H1 (cell line): ENCODE data around the gene NUP210. TPM values are rescaled to one million over a fixed set of nuclear protein-coding genes. Genes with fewer than 3 reads are reported as not detected.
A peak's percentile ranks its signal among the peaks of the same experiment; 100 is the strongest.

Experiments
- ATF2 ChIP-seq: IDR thresholded peaks from 2 replicates; pipeline ENCODE4 v1.6.1; 2012; ENCODE audit warnings: low read length, inconsistent platforms
- ATF3 ChIP-seq: IDR thresholded peaks from 2 replicates; pipeline ENCODE4 v1.6.1; 2011; ENCODE audit warnings: low read depth, mild to moderate bottlenecking, low read length; ENCODE audit not compliant: insufficient read depth
- CHD1 ChIP-seq: IDR thresholded peaks from 2 replicates; pipeline ENCODE4 v1.6.1; 2012; ENCODE audit warnings: low read depth, low read length, improper control_type of control experiment
- CHD2 ChIP-seq: IDR thresholded peaks from 2 replicates; pipeline ENCODE4 v1.6.1; 2012; ENCODE audit warnings: low read length, improper control_type of control experiment
- FOSL1 ChIP-seq: IDR thresholded peaks from 2 replicates; pipeline ENCODE4 v1.6.1; 2011; ENCODE audit warnings: mild to moderate bottlenecking, low read depth, low read length, moderate library complexity; ENCODE audit not compliant: insufficient read depth
- GABPA ChIP-seq: IDR thresholded peaks from 2 replicates; pipeline ENCODE4 v1.6.1; 2011; ENCODE audit warnings: mild to moderate bottlenecking, low read length, moderate library complexity, borderline replicate concordance; ENCODE audit not compliant: insufficient read depth
- JUND ChIP-seq: IDR thresholded peaks from 2 replicates; pipeline ENCODE4 v1.6.1; 2011; ENCODE audit warnings: mild to moderate bottlenecking, improper control_type of control experiment, low read length
- TAF1 ChIP-seq: IDR thresholded peaks from 2 replicates; pipeline ENCODE4 v1.6.1; 2011; ENCODE audit warnings: mild to moderate bottlenecking, low read depth, low read length
- TAF7 ChIP-seq: optimal IDR thresholded peaks from 2 replicates; pipeline ENCODE3; 2011; ENCODE audit warnings: low read depth, mild to moderate bottlenecking, inconsistent platforms, low read length, moderate library complexity, borderline replicate concordance
- YY1 ChIP-seq: IDR thresholded peaks from 2 replicates; pipeline ENCODE4 v1.6.1; 2011; ENCODE audit warnings: low read depth, mild to moderate bottlenecking, low read length
- polyA plus RNA-seq, 7 experiments: library from polyadenylated mRNA; depleted of rRNA in 3 of 7; stranded (reverse) in 5 of 7; unstranded in 2 of 7; fragments of >200 nt in 5 of 7; fragments of 200-250 nt in 2 of 7; gene quantifications; 1 replicate in 5 of 7; 2 replicates in 1 of 7; 4 replicates in 1 of 7; pipeline versions ENCODE4 v1.2.1 to v1.2.3, GENCODE V29; 2011 to 2013; ENCODE audit warnings: missing spikeins in 2 of 7, mixed read lengths in 2 of 7
- total RNA-seq: library from RNA; stranded (reverse); fragmentation: NEBNext Ultra II Directional; extraction: Animal tissue kit (Norgen Biotek cat#: 25700); gene quantifications from 2 replicates; pipeline ENCODE4 v1.2.1, GENCODE V29; 2021
- TF ChIP-seq, protein P1 (sequence below): IDR thresholded peaks from 2 replicates; pipeline ENCODE4 v1.6.1; 2012; ENCODE audit warnings: inconsistent platforms

The NUP210 gene
- total and polyA plus RNA-seq, 2 of the 8 experiments (the other 6 are each of a cell fraction or from before 2014, with no cell fraction given): 51.0 to 53.7 TPM

DNA sequence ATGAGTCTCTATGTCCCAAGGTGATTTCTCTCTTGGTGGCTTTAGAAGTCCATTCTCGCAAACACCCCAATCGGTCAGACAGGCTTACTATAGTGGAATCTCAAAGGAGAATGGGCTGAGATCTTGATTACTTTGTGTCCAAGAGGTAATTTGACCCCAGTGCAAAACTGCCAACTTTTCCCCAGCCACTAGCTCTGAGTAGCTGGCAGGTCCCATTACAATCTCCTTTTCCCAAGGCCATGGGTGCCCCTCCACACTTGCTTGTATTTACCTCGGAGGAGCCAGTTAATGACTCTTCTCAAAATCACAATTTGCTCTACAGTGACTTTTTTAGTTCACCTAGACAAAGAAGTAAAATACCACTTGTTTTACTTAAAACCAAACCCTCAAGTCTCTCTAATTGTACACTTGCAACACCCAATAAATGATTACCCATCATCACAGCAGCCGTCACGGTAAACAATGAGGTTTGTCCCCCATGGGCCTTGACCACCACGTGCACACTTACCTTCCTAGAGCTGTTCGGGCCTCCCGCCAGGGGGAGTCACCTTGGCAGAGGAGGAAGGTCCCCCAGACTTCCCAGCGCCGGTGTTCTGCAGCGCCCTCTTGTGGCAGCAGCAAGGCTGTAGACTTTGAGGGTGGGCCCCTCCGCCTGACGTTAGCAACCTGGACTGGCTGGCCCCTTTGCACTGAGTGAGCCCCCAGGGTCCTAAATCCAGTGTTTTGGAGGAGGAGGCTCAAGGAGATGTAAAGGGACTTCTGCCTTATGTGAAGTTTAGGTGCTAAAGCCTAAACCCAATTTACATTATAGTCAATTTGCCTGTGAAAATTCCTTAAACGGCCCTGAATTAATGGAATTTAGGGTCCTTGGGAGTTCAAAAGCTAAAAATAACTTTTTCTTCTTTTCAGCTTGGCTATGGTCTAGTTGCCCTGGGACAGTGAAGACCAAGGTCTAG lies 41.3 kb upstream of the NUP210 start (continued):
- TF ChIP-seq, protein P1, sequence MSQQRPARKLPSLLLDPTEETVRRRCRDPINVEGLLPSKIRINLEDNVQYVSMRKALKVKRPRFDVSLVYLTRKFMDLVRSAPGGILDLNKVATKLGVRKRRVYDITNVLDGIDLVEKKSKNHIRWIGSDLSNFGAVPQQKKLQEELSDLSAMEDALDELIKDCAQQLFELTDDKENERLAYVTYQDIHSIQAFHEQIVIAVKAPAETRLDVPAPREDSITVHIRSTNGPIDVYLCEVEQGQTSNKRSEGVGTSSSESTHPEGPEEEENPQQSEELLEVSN: peak; percentile 97
- TF ChIP-seq JUND: peak; percentile 57; the same call in 1 of the 2 replicates
- TF ChIP-seq ATF3: peak; percentile 77; the same call in 1 of the 2 replicates
- peak; percentile 31; the same call in 1 of the 2 replicates for TF ChIP-seq GABPA
- no peak for TF ChIP-seq ATF2
- peak; percentile 67 for TF ChIP-seq TAF7
- TF ChIP-seq CHD2: 0 out of 2 replicates have a peak, but pooled peaks have one; percentile 52
- TF ChIP-seq CHD1: no peak
- TF ChIP-seq TAF1: no peak
- TF ChIP-seq YY1: peak; percentile 62; the same call in 1 of the 2 replicates
- peak; percentile 85 for TF ChIP-seq FOSL1
